GM12864 (cell line): ENCODE measurements around the gene RNPC3.
"Not testable (repeated sequence)": the region's sequence is repeated elsewhere in the genome, so short reads cannot be mapped to it uniquely, and the experiment has no call there.

Experiments
- DNase-seq: peaks from one replicate; pipeline ENCODE4 v3.0.0-alpha.2; 2011; ENCODE audit warnings: low read depth
- H3K4me3 ChIP-seq: 2 replicates; pipeline ENCODE4 v1.5.1; 2011; ENCODE audit warnings: mild to moderate bottlenecking, low read depth, low read length, control low read depth
- TF ChIP-seq, protein P1 (sequence below): IDR thresholded peaks from 2 replicates; pipeline ENCODE4 v1.5.1; 2011; ENCODE audit warnings: low read depth, mild to moderate bottlenecking, moderate library complexity, low read length, control low read depth, inconsistent platforms; ENCODE audit errors: missing control alignments

RNPC3 gene

DNA sequence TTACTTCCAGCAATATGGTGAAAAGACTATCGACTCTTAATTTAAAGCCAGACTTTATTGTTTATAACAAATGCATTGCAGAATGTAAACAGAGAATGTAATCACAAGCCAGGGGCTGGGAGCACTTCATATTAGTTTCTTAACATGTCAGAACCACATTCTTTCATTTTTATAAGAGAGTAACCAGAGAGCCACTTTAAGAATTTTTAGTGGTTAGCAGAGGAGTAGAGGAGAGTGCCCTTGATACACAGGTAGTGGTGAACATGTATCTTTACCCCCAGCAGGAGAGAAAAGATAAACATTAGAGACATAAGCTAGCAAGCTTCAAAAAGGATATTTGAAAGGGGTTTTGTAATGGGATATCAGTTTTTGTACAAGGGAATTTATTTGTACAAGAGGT lies 57.0 kb downstream of the RNPC3 start:
- DNase-seq = no peak
- no peak overlapping the region for H3K4me3 ChIP-seq
- TF ChIP-seq, protein P1, sequence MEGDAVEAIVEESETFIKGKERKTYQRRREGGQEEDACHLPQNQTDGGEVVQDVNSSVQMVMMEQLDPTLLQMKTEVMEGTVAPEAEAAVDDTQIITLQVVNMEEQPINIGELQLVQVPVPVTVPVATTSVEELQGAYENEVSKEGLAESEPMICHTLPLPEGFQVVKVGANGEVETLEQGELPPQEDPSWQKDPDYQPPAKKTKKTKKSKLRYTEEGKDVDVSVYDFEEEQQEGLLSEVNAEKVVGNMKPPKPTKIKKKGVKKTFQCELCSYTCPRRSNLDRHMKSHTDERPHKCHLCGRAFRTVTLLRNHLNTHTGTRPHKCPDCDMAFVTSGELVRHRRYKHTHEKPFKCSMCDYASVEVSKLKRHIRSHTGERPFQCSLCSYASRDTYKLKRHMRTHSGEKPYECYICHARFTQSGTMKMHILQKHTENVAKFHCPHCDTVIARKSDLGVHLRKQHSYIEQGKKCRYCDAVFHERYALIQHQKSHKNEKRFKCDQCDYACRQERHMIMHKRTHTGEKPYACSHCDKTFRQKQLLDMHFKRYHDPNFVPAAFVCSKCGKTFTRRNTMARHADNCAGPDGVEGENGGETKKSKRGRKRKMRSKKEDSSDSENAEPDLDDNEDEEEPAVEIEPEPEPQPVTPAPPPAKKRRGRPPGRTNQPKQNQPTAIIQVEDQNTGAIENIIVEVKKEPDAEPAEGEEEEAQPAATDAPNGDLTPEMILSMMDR = no peak

DNA sequence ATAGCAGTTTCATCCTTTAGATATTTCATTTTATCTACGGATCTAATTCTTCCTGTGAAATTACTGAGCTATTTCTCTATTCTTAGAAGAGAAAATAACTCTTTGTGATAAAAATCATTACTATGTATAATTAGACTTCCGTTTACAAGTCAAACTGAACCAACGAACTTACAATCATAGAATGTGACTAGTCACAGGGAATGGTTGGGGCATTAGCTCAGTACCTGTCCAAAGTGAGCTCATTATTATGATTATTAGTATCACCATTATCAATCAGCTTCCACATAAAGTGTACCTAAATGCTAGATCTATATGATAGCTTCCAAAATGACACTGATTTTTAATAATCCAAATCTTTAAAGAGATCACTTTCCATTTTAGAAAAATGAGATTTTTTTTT lies 58.4 kb downstream of the RNPC3 start:
- TF ChIP-seq, protein P1 = no peak
- no peak for DNase-seq
- H3K4me3 ChIP-seq = no peak overlapping the region

DNA sequence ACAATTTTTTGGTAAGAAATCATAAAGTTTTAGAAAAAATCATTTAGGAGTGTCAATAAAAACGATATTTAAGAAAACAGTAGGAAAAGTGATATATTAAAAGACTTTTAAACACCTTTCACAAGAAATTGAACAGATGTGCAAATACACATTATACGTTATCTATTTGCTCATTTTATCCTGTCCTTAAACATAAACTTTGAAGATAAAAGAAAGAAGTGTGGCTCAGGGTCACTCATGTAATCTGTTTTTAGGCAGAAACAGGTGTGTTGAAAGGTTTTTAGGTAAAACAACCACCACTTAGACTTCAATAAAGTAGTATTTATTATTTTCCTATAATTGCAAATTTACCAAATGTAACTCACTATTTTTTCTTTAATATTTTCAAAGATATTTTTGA lies 59.0 kb downstream of the RNPC3 start:
- TF ChIP-seq, protein P1 = no peak
- H3K4me3 ChIP-seq = no peak overlapping the region
- no peak for DNase-seq

DNA sequence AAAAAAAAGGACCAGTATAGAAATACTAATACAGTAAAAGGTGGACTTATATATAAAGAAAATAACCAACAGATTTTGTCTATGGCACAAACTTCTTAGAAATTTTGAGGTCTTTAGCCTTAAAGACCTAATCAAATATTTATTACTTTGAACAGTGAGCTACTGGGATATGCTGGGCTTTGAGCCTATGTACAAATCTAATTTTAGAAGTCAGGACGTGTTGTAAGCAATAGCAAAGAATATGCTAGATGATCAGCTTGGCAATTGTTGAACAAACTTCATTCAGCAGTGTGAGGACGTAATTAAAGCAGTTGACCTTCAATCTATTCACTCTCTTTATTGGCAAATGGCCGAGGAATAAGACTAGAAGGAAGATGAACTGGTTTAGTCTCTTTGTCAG lies 77.2 kb downstream of the RNPC3 start:
- not testable (repeated sequence) for DNase-seq, H3K4me3 ChIP-seq
